Measurements from ENCODE around the gene THOP1.

GRCh38 chr19:2804156-2805004 lies 19.1 kb downstream of the THOP1 start:
- TF ChIP-seq CTCF (IDR thresholded peaks at IDR 0.05; ENCODE audit: insufficient read depth, low read length) (no peak), POLR2AphosphoS5 (IDR thresholded peaks at IDR 0.05; ENCODE audit: low read depth) (no peak), GABPA (IDR thresholded peaks at IDR 0.05; ENCODE audit: low read depth) (no peak), SPI1 (IDR thresholded peaks at IDR 0.05; ENCODE audit: borderline replicate concordance, low read depth) (no peak)

Data from HL-60 (cell line).